Nephron progenitor cell (in vitro differentiated cells): ENCODE results near the gene IKZF1.

ENCODE experiments used
- DNase-seq: peaks from one replicate; pipeline ENCODE4 v3.0.0; 2021
- H3K27ac Mint-ChIP-seq: 2 replicates; pipeline ENCODE4 v1.8.0; 2021; ENCODE audit warnings: mild to moderate bottlenecking, moderate library complexity, mixed read lengths
- H3K27me3 Mint-ChIP-seq: 2 replicates; pipeline ENCODE4 v1.8.0; 2021; ENCODE audit warnings: mild to moderate bottlenecking, low read depth, mixed read lengths; ENCODE audit not compliant: poor library complexity
- H3K36me3 Mint-ChIP-seq: 2 replicates; pipeline ENCODE4 v1.8.0; 2021; ENCODE audit warnings: low read depth, mixed read lengths
- H3K4me1 Mint-ChIP-seq: 2 replicates; pipeline ENCODE4 v1.8.0; 2021; ENCODE audit warnings: mixed read lengths
- H3K4me3 Mint-ChIP-seq: 2 replicates; pipeline ENCODE4 v1.8.0; 2021; ENCODE audit warnings: mild to moderate bottlenecking, moderate library complexity, mixed read lengths
- H3K9me3 Mint-ChIP-seq: 2 replicates; pipeline ENCODE4 v1.8.0; 2021; ENCODE audit warnings: mild to moderate bottlenecking, moderate library complexity, mixed read lengths
- TF ChIP-seq, protein P1 (sequence below): fragments of 200-600 bp; sonication (generic); IDR thresholded peaks from 2 replicates; pipeline ENCODE4 v1.5.0; 2021; ENCODE audit warnings: antibody characterized with exemption

IKZF1 gene

DNA sequence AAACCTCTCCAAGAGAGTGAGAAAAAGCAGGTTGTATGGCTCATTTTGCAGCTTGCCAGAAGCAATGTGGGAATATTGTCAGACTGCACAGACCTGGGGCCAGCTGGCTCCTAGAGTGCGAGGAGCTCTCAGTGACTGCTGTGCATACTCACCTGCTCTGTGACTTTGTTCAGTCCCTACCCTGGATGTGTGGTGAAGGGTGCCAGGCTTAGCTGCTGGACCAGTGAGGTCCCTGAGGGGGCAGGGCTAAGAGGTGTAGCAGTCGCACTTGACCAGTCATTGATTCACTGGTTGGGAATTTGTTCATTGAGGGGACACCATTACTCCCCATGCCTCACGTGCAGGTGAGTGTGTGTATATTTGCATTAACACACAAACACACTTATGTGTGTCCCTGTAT is 60.1 kb downstream of the IKZF1 start:
- TF ChIP-seq, protein P1, sequence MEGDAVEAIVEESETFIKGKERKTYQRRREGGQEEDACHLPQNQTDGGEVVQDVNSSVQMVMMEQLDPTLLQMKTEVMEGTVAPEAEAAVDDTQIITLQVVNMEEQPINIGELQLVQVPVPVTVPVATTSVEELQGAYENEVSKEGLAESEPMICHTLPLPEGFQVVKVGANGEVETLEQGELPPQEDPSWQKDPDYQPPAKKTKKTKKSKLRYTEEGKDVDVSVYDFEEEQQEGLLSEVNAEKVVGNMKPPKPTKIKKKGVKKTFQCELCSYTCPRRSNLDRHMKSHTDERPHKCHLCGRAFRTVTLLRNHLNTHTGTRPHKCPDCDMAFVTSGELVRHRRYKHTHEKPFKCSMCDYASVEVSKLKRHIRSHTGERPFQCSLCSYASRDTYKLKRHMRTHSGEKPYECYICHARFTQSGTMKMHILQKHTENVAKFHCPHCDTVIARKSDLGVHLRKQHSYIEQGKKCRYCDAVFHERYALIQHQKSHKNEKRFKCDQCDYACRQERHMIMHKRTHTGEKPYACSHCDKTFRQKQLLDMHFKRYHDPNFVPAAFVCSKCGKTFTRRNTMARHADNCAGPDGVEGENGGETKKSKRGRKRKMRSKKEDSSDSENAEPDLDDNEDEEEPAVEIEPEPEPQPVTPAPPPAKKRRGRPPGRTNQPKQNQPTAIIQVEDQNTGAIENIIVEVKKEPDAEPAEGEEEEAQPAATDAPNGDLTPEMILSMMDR: no peak
- Mint-ChIP-seq H3K36me3 (no peaks in the 10 kb centered on the region), H3K27ac (no peak overlapping the region), H3K4me3 (no peak overlapping the region), H3K4me1 (peaks cover 10% of the 10 kb centered on the region), H3K9me3 (peaks cover 5% of the 10 kb centered on the region), H3K27me3 (peaks cover 3% of the 10 kb centered on the region)
- DNase-seq: no peak

DNA sequence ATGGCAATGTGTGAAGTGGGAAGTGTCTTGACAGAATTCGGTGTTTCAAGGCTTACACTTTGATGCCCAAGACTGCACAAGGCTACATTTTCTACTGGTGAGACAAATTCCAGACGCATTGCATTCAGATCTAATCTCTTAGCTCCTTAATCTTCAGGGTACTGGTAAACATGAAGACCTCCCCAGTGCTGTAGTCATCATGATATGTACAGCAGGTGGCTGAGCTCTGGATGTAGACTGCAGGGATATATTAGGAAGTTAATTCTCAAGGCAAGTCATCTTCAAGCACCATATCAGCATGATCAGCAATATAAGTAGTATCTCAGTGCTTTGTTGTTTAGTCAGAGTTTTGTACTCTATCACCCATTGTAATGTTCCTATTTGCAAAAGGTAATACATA is 61.8 kb downstream of the IKZF1 start:
- Mint-ChIP-seq H3K4me1 (no peaks in the 10 kb centered on the region), H3K4me3 (no peak overlapping the region), H3K9me3 (peaks cover 6% of the 10 kb centered on the region), H3K27ac (no peak overlapping the region), H3K36me3 (no peaks in the 10 kb centered on the region), H3K27me3 (peaks cover 8% of the 10 kb centered on the region)
- DNase-seq: no peak
- TF ChIP-seq, protein P1: no peak

DNA sequence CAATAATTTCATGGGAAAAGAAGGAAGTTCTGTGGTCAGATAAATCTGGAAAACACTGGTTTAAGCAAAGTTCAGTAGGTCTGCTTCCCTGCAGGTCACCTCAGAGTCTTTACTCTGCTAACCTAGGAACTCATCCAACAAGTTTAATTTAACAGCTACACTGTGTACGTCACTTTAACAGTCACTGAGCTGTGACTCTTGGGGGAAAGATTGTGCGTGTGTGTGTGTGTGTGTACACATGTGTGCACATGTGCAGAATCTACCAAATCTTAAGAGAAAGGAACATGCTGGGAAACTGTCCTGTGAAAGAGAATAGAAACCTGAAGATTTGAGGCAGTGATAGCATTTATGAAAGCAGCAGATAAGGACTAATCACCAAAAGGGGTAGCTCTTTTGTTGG is 62.6 kb downstream of the IKZF1 start:
- Mint-ChIP-seq H3K4me3 (no peak overlapping the region), H3K4me1 (no peaks in the 10 kb centered on the region), H3K27me3 (peaks cover 8% of the 10 kb centered on the region), H3K9me3 (peaks cover 6% of the 10 kb centered on the region), H3K36me3 (no peaks in the 10 kb centered on the region), H3K27ac (no peak overlapping the region)
- DNase-seq: no peak
- TF ChIP-seq, protein P1: no peak

DNA sequence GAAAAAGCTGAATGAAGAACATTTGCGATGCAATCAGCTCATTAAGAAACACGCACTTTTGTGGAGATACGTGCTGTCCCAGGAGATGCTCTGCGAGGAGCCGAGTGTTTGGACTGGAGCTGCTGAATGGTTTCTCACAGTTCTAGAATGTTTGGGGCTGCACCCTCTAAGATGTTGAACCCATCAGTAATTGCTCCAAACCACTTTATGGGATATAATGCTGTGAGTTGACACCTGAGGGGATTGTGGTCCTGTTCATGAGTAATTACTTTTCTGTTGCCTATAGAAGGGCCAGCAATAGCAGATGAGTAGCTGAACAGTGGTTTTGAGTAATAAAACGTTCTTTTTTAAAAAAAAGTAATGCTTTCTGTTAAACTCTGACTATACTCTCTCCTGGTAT is 63.1 kb downstream of the IKZF1 start:
- Mint-ChIP-seq H3K9me3 (peaks cover 6% of the 10 kb centered on the region), H3K36me3 (no peaks in the 10 kb centered on the region), H3K27ac (no peak overlapping the region), H3K27me3 (peaks cover 8% of the 10 kb centered on the region), H3K4me1 (no peaks in the 10 kb centered on the region), H3K4me3 (no peak overlapping the region)
- TF ChIP-seq, protein P1: no peak
- no peak for DNase-seq

DNA sequence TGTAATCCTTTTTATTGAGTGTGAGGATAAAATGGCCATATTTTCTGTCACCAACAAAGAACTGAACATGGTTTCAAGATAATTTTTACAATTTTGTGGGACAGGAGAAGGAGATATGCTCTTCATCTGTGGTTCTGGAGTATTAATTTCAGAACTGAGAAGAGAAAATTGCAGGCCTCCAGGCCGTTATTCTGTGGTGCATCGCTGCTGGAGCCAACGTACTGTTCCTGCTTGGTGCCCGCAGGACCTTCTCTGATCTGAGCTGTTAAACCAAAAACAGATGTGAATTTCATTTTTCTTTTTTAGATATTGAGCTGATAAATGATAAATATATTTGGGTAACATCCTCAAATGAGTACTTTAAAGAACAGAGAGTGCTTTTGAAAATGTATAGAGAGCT is 63.9 kb downstream of the IKZF1 start:
- no peaks in the 10 kb centered on the region for H3K4me1 Mint-ChIP-seq
- no peak overlapping the region for H3K4me3 Mint-ChIP-seq
- no peak overlapping the region for H3K27ac Mint-ChIP-seq
- no peaks in the 10 kb centered on the region for H3K36me3 Mint-ChIP-seq
- TF ChIP-seq, protein P1: no peak
- DNase-seq: no peak
- H3K27me3 Mint-ChIP-seq: peaks cover 8% of the 10 kb centered on the region
- H3K9me3 Mint-ChIP-seq: peaks cover 6% of the 10 kb centered on the region

DNA sequence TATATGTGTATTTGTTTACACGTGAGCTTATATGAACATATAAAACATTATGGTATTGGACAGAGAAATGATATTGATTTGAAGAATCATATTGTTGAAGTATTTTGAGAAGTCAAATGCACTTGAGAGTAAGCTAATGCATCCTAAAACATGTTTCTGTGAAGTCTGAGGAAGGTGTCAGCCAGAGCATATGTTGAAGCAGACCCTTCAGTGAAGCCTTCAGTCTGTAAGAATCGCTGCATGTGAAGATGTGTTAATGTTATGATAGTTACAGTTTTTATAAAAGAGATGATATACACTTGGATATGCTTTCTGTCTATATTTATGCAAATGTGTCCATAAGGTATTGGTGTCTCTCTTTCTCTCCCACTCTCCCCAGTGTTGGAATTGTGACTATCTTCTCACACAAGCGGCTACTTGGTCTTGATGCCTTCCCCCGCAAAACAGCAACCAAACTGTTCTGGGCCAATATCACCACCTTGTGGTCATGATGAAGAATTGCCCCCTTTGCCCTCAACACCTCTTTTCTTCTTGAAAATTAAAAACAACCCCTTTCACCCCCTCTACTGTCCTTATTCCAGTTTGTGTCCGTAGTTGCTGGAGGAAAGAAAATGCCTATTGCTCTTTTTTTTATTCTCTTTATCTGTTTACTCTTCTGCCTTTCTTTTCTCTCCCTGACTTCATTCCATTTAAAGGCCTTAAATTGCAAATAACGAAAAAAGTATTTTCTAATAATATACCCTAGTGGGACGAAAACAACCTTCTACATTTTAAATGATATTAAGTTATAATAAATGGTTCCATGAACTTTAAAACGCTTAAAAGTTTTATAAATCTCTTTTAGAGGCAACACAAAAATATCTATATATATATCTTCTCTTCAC is 64.9 kb downstream of the IKZF1 start:
- TF ChIP-seq, protein P1: peak; percentile 76
- no peaks in the 10 kb centered on the region for H3K4me1 Mint-ChIP-seq
- no peak overlapping the region for H3K27ac Mint-ChIP-seq
- no peak overlapping the region for H3K4me3 Mint-ChIP-seq
- H3K27me3 Mint-ChIP-seq: peaks cover 8% of the 10 kb centered on the region
- DNase-seq: peak; percentile 18
- H3K36me3 Mint-ChIP-seq: no peaks in the 10 kb centered on the region
- H3K9me3 Mint-ChIP-seq: peaks cover 6% of the 10 kb centered on the region
